ENCODE data around the gene AUTS2. TPM values are rescaled to one million over a fixed set of nuclear protein-coding genes. Genes with fewer than 3 reads are reported as not detected.
A peak's percentile ranks its signal among the peaks of the same experiment; 100 is the strongest.

Gene AUTS2
- total and polyA plus RNA-seq, 4 donors, result 4.9 to 24.4 (median 7.0) TPM

DNA sequence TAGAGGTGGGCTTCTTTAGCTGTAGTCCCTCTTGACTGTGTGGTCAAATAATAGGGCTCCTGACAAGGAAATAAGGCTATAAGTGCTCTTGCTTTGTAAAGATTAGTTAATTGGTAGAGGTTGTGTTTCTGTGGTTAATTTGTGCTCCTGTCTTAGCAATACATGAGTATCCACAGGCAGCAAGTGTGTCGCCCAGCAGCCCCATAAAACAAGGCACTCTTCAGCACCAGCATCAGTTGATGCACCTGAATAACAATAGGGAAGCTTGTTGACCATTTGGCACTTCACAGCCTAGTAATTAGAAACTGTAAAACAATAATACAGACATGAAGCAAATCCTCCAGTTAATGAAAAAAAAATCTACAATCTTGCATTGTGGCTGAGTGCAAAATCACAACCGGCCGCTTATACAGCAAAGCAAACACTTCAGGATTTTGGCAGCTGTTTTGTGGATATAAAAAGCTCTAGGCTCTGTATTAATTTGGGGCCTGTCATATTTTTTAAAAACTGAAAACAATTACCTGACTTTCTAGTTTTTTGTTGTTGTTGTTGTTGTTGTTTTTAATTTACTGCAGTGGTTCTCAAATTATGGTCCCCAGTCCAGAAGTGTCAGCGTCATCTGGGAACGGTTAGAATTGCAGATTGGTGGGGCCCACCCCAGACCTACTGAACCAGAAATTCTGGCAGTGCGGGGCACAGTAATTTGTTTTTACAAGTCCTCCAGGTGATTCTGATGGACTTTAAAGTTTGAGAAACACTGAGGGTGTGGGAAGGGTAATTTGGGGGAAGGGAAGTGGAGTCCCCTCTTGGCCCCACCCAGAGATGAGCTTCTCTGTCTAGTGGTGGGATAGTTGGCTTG lies 56.8 kb downstream of the AUTS2 start:
- H3K4me1 ChIP-seq (ENCODE audit: control insufficient read depth in 4 of 4, insufficient read depth in 4 of 4, low read length in 3 of 4), result peaks cover 0 to 6% (median 4%) of the 10 kb centered on the region in 4 donors
- DNase-seq (ENCODE audit: low spot score), result no peak
- H3K9ac ChIP-seq (ENCODE audit: low read depth in 1 of 2, low read length in 2 of 2), result no peak overlapping the region
- H3K27ac ChIP-seq (ENCODE audit: low read depth in 1 of 2, low read length in 2 of 2), result peak overlapping the region in 1 of 2 donors; percentile 9
- no peak overlapping the region for H3K4me3 ChIP-seq (ENCODE audit: low read depth in 1 of 3, low read length in 3 of 3)
- WGBS, result 86% methylated on average over 6 of the region's 6 CpGs
- no peaks in the 10 kb centered on the region for H3K9me3 ChIP-seq (ENCODE audit: control insufficient read depth in 4 of 4, low read length in 3 of 4)
- H3K36me3 ChIP-seq (ENCODE audit: control insufficient read depth in 4 of 4, insufficient read depth in 3 of 4, low read depth in 1 of 4, low read length in 3 of 4), result no peaks in the 10 kb centered on the region
- no peaks in the 10 kb centered on the region for H3K27me3 ChIP-seq (ENCODE audit: control insufficient read depth in 4 of 4, insufficient read depth in 4 of 4, low read length in 3 of 4)
- no peak for TF ChIP-seq JUND (IDR thresholded peaks at IDR 0.05)

DNA sequence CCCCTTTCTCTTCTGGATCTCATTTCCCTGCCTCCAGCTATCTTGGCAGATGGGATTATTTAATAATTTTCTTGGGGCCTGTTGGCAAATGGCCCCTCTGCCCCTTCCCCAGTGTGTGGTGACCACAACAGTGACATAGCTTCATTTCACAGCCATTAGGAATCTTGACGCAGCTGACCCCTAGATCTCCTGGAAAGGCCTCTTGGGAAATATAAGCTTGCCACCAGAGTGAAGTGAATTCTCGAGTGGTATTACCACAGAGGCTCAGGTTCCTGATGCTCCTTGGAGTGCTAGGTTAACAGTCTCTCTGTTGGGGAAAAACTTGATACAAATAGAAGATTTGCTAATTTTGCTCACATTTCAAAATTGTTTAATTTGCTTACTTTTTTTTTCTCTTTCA lies 57.8 kb downstream of the AUTS2 start:
- WGBS, result 91% methylated on average over 2 of the region's 2 CpGs
- no peak overlapping the region for H3K9ac ChIP-seq (ENCODE audit: low read depth in 1 of 2, low read length in 2 of 2)
- TF ChIP-seq SP1 (IDR thresholded peaks at IDR 0.05) (no peak), HNF4A (conservative IDR thresholded peaks at IDR 0.05) (no peak), FOXA2 (IDR thresholded peaks at IDR 0.05) (no peak), HNF4G (IDR thresholded peaks at IDR 0.05) (no peak), MAX (IDR thresholded peaks at IDR 0.05) (no peak), RAD21 (IDR thresholded peaks at IDR 0.05) (no peak), EGR1 (IDR thresholded peaks at IDR 0.05; ENCODE audit: low read depth in 2 of 2) (no peak), FOXA1 (IDR thresholded peaks at IDR 0.05) (no peak)
- TF ChIP-seq, protein P1, sequence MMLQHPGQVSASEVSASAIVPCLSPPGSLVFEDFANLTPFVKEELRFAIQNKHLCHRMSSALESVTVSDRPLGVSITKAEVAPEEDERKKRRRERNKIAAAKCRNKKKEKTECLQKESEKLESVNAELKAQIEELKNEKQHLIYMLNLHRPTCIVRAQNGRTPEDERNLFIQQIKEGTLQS (IDR thresholded peaks at IDR 0.05), result no peak
- TF ChIP-seq, protein P2, sequence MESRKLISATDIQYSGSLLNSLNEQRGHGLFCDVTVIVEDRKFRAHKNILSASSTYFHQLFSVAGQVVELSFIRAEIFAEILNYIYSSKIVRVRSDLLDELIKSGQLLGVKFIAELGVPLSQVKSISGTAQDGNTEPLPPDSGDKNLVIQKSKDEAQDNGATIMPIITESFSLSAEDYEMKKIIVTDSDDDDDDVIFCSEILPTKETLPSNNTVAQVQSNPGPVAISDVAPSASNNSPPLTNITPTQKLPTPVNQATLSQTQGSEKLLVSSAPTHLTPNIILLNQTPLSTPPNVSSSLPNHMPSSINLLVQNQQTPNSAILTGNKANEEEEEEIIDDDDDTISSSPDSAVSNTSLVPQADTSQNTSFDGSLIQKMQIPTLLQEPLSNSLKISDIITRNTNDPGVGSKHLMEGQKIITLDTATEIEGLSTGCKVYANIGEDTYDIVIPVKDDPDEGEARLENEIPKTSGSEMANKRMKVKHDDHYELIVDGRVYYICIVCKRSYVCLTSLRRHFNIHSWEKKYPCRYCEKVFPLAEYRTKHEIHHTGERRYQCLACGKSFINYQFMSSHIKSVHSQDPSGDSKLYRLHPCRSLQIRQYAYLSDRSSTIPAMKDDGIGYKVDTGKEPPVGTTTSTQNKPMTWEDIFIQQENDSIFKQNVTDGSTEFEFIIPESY (IDR thresholded peaks at IDR 0.05), result no peak
- TF ChIP-seq, protein P3, sequence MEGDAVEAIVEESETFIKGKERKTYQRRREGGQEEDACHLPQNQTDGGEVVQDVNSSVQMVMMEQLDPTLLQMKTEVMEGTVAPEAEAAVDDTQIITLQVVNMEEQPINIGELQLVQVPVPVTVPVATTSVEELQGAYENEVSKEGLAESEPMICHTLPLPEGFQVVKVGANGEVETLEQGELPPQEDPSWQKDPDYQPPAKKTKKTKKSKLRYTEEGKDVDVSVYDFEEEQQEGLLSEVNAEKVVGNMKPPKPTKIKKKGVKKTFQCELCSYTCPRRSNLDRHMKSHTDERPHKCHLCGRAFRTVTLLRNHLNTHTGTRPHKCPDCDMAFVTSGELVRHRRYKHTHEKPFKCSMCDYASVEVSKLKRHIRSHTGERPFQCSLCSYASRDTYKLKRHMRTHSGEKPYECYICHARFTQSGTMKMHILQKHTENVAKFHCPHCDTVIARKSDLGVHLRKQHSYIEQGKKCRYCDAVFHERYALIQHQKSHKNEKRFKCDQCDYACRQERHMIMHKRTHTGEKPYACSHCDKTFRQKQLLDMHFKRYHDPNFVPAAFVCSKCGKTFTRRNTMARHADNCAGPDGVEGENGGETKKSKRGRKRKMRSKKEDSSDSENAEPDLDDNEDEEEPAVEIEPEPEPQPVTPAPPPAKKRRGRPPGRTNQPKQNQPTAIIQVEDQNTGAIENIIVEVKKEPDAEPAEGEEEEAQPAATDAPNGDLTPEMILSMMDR (IDR thresholded peaks at IDR 0.05; ENCODE audit: low read depth, low read length, missing input control), result no peak
- H3K4me1 ChIP-seq (ENCODE audit: control insufficient read depth in 4 of 4, insufficient read depth in 4 of 4, low read length in 3 of 4), result peaks cover 0 to 6% (median 4%) of the 10 kb centered on the region in 4 donors
- no peak overlapping the region for H3K4me3 ChIP-seq (ENCODE audit: low read depth in 1 of 3, low read length in 3 of 3)
- no peaks in the 10 kb centered on the region for H3K27me3 ChIP-seq (ENCODE audit: control insufficient read depth in 4 of 4, insufficient read depth in 4 of 4, low read length in 3 of 4)
- H3K27ac ChIP-seq (ENCODE audit: low read depth in 1 of 2, low read length in 2 of 2), result no peak overlapping the region
- no peaks in the 10 kb centered on the region for H3K36me3 ChIP-seq (ENCODE audit: control insufficient read depth in 4 of 4, insufficient read depth in 3 of 4, low read depth in 1 of 4, low read length in 3 of 4)
- no peak for DNase-seq (ENCODE audit: low spot score)
- no peaks in the 10 kb centered on the region for H3K9me3 ChIP-seq (ENCODE audit: control insufficient read depth in 4 of 4, low read length in 3 of 4)

DNA sequence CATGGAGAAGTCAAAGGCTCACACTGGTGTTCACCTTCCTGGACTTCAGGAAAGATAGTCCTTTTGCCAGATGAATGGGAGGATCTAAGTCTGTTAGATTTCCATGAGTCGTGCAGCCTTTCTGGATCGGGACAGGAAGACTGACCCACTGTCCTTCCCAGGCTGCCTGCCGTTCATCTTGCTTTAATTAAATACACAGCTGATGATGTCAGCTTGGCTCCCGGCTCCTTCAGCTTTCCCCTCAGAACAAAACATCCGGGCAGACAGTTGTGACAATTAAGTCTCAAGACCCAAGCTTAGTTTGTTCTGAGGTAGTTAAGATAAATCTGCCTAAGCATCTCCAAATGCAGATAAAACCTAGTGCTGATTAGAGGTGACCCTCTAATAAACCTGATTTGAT lies 58.6 kb downstream of the AUTS2 start:
- H3K4me3 ChIP-seq (ENCODE audit: low read depth in 1 of 3, low read length in 3 of 3), result no peak overlapping the region
- peaks cover 0 to 6% (median 4%) of the 10 kb centered on the region in 4 donors for H3K4me1 ChIP-seq (ENCODE audit: control insufficient read depth in 4 of 4, insufficient read depth in 4 of 4, low read length in 3 of 4)
- H3K36me3 ChIP-seq (ENCODE audit: control insufficient read depth in 4 of 4, insufficient read depth in 3 of 4, low read depth in 1 of 4, low read length in 3 of 4), result no peaks in the 10 kb centered on the region
- no peaks in the 10 kb centered on the region for H3K27me3 ChIP-seq (ENCODE audit: control insufficient read depth in 4 of 4, insufficient read depth in 4 of 4, low read length in 3 of 4)
- DNase-seq (ENCODE audit: low spot score), result no peak
- peak overlapping the region in 1 of 2 donors; percentile 28 for H3K27ac ChIP-seq (ENCODE audit: low read depth in 1 of 2, low read length in 2 of 2)
- H3K9me3 ChIP-seq (ENCODE audit: control insufficient read depth in 4 of 4, low read length in 3 of 4), result no peaks in the 10 kb centered on the region
- 72% methylated on average over 5 of the region's 5 CpGs for WGBS
- TF ChIP-seq FOXA2 (IDR thresholded peaks at IDR 0.05) (no peak), NR2F2 (IDR thresholded peaks at IDR 0.05) (no peak), GABPA (IDR thresholded peaks at IDR 0.05 in 1 of 2, conservative IDR thresholded peaks at IDR 0.05 in 1 of 2) (no peak), SP1 (IDR thresholded peaks at IDR 0.05) (no peak), YY1 (IDR thresholded peaks at IDR 0.05) (no peak), RXRA (IDR thresholded peaks at IDR 0.05) (peak in 1 of 2 donors; percentile 25), TAF1 (conservative IDR thresholded peaks at IDR 0.05) (no peak), RAD21 (IDR thresholded peaks at IDR 0.05) (peak in 1 of 2 donors; percentile 18)
- TF ChIP-seq, protein P1 (IDR thresholded peaks at IDR 0.05), result no peak
- no peak overlapping the region for H3K9ac ChIP-seq (ENCODE audit: low read depth in 1 of 2, low read length in 2 of 2)
